CD4-positive, CD25-positive, alpha-beta regulatory T cell (primary cell): ENCODE measurements around the gene PLD4. TPM values are rescaled to one million over a fixed set of nuclear protein-coding genes. Genes with fewer than 3 reads are reported as not detected.
A peak's percentile ranks its signal among the peaks of the same experiment; 100 is the strongest.

Experiments used
- ATAC-seq, 2 donors: fragments of 150-1000 bp; cut with Tn5 transposase; one replicate each; pipeline ENCODE4 v1.10.0; 2021; ENCODE audit warnings: low read depth in 2 of 2, moderate number of reproducible peaks in 2 of 2, moderate library complexity in 1 of 2
- DNase-seq, 3 donors: peaks; one replicate each; pipeline versions ENCODE4 v3.0.0 to v3.0.0-alpha.2; 2012 to 2022; ENCODE audit warnings: mixed read lengths in 1 of 3
- H3K27ac ChIP-seq: one replicate; pipeline ENCODE4 v1.7.0; 2013; ENCODE audit warnings: mild to moderate bottlenecking, low read length; ENCODE audit not compliant: insufficient read depth, poor library complexity, severe bottlenecking
- H3K27me3 ChIP-seq: one replicate; pipeline ENCODE4 v1.7.0; 2013; ENCODE audit warnings: low read length; ENCODE audit not compliant: control insufficient read depth, insufficient read depth
- H3K36me3 ChIP-seq: one replicate; pipeline ENCODE4 v1.7.0; 2013; ENCODE audit warnings: mild to moderate bottlenecking, low read length, moderate library complexity; ENCODE audit not compliant: control insufficient read depth, insufficient read depth
- H3K4me1 ChIP-seq: 2 replicates; pipeline ENCODE4 v1.7.0; 2013; ENCODE audit warnings: mild to moderate bottlenecking, low read length; ENCODE audit not compliant: insufficient read depth, control insufficient read depth, poor library complexity, severe bottlenecking
- H3K4me3 ChIP-seq: one replicate; pipeline ENCODE4 v1.7.0; 2013; ENCODE audit warnings: low read depth, mild to moderate bottlenecking, low read length, moderate library complexity
- H3K9me3 ChIP-seq, 2 experiments: 1 replicate in 1 of 2; 2 replicates in 1 of 2; pipeline ENCODE4 v1.7.0; 2013; ENCODE audit warnings: low read length in 2 of 2, mild to moderate bottlenecking in 1 of 2, moderate library complexity in 1 of 2; ENCODE audit not compliant: control insufficient read depth in 2 of 2
- H3K27ac Mint-ChIP-seq, 3 donors: one replicate each; pipeline ENCODE4 v1.8.0; 2020 to 2022; ENCODE audit warnings: mild to moderate bottlenecking in 3 of 3, mixed read lengths in 3 of 3, moderate library complexity in 2 of 3
- H3K27me3 Mint-ChIP-seq: one replicate; pipeline ENCODE4 v1.8.0; 2022; ENCODE audit warnings: mild to moderate bottlenecking, mixed read lengths
- H3K36me3 Mint-ChIP-seq: one replicate; pipeline ENCODE4 v1.8.0; 2020; ENCODE audit warnings: mixed read lengths
- H3K4me1 Mint-ChIP-seq, 4 donors: one replicate each; pipeline ENCODE4 v1.8.0; 2020 to 2022; ENCODE audit warnings: mixed read lengths in 4 of 4, mild to moderate bottlenecking in 1 of 4
- H3K4me3 Mint-ChIP-seq, 4 donors: one replicate each; pipeline ENCODE4 v1.8.0; 2020 to 2022; ENCODE audit warnings: mild to moderate bottlenecking in 4 of 4, mixed read lengths in 4 of 4, moderate library complexity in 3 of 4
- H3K9me3 Mint-ChIP-seq, 7 donors: one replicate each; pipeline ENCODE4 v1.8.0; 2020 to 2022; ENCODE audit warnings: mixed read lengths in 7 of 7, mild to moderate bottlenecking in 3 of 7, moderate library complexity in 2 of 7
- polyA plus RNA-seq, 4 donors: library from polyadenylated mRNA; unstranded; fragments of 300-500 nt; fragmentation: Illumina TruSeq; gene quantifications; one replicate each; pipeline ENCODE4 v1.2.3, GENCODE V29; 2021
- total RNA-seq: library from RNA; stranded (reverse); gene quantifications from one replicate; pipeline ENCODE4 v1.2.3, GENCODE V29; 2022

Gene PLD4
- total and polyA plus RNA-seq, 5 donors from 2014 or later: 0.34 to 0.69 TPM; not detected in 3

DNA sequence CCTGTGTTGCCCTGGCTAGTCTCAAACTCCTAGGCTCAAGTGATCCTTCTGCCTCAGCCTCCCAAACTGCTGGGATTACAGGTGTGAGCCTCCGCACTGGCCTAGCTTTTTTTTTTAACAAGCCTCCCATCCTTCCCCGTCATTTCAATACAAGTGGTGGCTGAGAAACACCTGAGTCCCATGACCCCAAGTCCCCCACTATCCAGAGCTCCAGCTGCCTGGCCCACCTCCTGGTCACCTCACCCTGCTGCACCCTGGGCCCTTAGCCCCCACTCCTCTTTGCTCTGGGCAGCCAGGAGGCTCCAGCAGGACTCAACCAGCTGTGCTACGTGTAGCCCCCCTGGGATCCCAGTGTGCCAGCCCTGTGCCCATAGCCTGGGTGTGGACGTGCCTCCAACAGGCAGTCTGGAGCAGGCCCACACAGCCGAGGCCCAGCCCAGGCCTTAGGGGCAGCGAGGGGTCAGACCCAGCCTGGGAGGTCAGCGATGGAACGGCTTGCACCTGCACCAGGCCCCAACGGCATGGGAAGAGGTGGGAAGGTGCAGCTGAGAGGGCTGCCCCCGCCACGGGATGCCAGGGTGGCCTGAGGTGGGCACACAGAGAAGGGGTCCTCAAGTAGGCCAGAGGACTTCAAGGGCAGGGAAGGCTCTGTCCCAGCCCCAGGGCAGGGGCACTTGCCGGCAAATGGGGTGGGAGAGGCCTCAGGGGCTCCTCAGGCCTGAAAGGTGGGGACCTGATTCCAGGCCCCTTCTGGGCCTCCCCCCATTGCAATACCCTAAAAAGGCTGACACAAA, 47.0 kb downstream of the PLD4 start:
- no peaks in the 10 kb centered on the region for H3K27me3 ChIP-seq
- H3K9me3 Mint-ChIP-seq: peaks cover 0 to 2% (median 0%) of the 10 kb centered on the region in 7 donors
- DNase-seq: no peak

DNA sequence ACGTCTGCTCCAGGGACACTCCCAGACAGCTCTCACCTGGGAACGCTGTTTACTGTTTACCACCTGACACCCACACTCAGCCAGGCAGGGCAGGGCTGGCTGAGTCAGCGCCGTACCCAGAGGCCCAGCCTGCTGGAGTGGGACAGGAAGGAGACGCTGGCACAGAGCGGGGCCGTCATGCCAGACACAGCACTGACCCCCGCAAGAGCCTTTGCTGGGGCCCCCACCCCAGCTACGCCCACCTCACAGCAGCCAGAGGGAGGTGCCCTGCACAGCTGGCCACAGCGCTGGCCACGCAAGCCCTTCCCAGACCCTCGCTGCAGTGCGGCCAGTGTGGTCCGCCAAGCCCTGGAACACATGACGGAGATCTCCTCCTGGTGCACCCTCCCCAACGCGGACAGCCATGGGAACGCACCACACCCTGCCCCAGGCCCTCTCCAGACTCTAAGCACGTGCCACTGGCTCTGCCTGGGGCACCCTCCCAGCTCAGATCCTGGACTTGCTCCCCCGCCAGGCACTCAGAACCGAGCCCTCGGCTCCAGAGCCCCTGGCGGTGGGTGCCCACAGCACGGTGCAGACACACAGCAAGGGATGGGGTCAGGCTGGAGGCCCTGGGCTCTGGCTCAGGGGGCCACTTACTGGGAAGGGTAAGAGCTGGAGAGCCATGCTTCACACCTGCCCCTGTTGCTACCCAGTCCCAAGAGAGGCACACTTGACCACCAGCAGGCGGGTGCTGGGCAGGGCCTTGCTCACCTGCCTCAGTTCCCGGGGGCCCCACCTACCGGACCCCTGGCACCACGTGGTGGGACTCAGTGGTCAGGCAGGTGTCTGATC, 47.8 kb downstream of the PLD4 start:
- ATAC-seq (no peak), DNase-seq (no peak)
- Mint-ChIP-seq H3K4me1 (peaks cover 0 to 9% (median 4%) of the 10 kb centered on the region in 4 donors), H3K27me3 (peaks cover 24% of the 10 kb centered on the region), H3K4me3 (no peak overlapping the region), H3K9me3 (peaks cover 0 to 2% (median 0%) of the 10 kb centered on the region in 7 donors), H3K27ac (peak overlapping the region in 1 of 3 donors; percentile 9), H3K36me3 (no peaks in the 10 kb centered on the region)
- Histone ChIP-seq H3K27ac (no peak overlapping the region), H3K27me3 (no peaks in the 10 kb centered on the region), H3K9me3 (no peaks in the 10 kb centered on the region), H3K36me3 (no peaks in the 10 kb centered on the region), H3K4me3 (no peak overlapping the region), H3K4me1 (peaks cover 7% of the 10 kb centered on the region)

More for the DNA sequence above, 47.0 kb downstream of the PLD4 start:
- H3K4me1 ChIP-seq: peaks cover 6% of the 10 kb centered on the region
- Mint-ChIP-seq H3K4me3 (no peak overlapping the region), H3K27ac (peak overlapping the region in 1 of 3 donors; percentile 9), H3K27me3 (peaks cover 18% of the 10 kb centered on the region), H3K4me1 (peaks cover 0 to 6% (median 4%) of the 10 kb centered on the region in 4 donors), H3K36me3 (no peaks in the 10 kb centered on the region)
- H3K9me3 ChIP-seq: no peaks in the 10 kb centered on the region
- H3K36me3 ChIP-seq: no peaks in the 10 kb centered on the region
- H3K4me3 ChIP-seq: no peak overlapping the region
- no peak overlapping the region for H3K27ac ChIP-seq
- no peak for ATAC-seq

GRCh38 chr14:104973135-104973384, 48.4 kb downstream of the PLD4 start:
- no peaks in the 10 kb centered on the region for H3K27me3 ChIP-seq
- H3K9me3 Mint-ChIP-seq: peaks cover 0 to 2% (median 0%) of the 10 kb centered on the region in 7 donors
- DNase-seq: no peak
- H3K4me3 Mint-ChIP-seq: no peak overlapping the region
- H3K4me3 ChIP-seq: no peak overlapping the region
- H3K27ac Mint-ChIP-seq: no peak overlapping the region
- H3K9me3 ChIP-seq: no peaks in the 10 kb centered on the region
- ATAC-seq: no peak
- no peaks in the 10 kb centered on the region for H3K36me3 Mint-ChIP-seq
- H3K27ac ChIP-seq: no peak overlapping the region
- H3K36me3 ChIP-seq: no peaks in the 10 kb centered on the region
- peaks cover 0 to 12% (median 4%) of the 10 kb centered on the region in 4 donors for H3K4me1 Mint-ChIP-seq
- peaks cover 11% of the 10 kb centered on the region for H3K4me1 ChIP-seq
- peaks cover 24% of the 10 kb centered on the region for H3K27me3 Mint-ChIP-seq

GRCh38 chr14:104973385-104974145, 48.9 kb downstream of the PLD4 start:
- Histone ChIP-seq H3K4me1 (peaks cover 14% of the 10 kb centered on the region), H3K27me3 (no peaks in the 10 kb centered on the region), H3K27ac (no peak overlapping the region), H3K36me3 (no peaks in the 10 kb centered on the region), H3K9me3 (no peaks in the 10 kb centered on the region), H3K4me3 (no peak overlapping the region)
- DNase-seq (no peak), ATAC-seq (no peak)
- Mint-ChIP-seq H3K36me3 (no peaks in the 10 kb centered on the region), H3K27me3 (peaks cover 24% of the 10 kb centered on the region), H3K4me1 (peaks cover 0 to 12% (median 4%) of the 10 kb centered on the region in 4 donors), H3K27ac (no peak overlapping the region), H3K4me3 (no peak overlapping the region), H3K9me3 (peaks cover 0 to 2% (median 0%) of the 10 kb centered on the region in 7 donors)

GRCh38 chr14:104974146-104974541, 49.5 kb downstream of the PLD4 start:
- Mint-ChIP-seq H3K36me3 (no peaks in the 10 kb centered on the region), H3K27ac (peak overlapping the region in 1 of 3 donors; percentile 38), H3K27me3 (peaks cover 24% of the 10 kb centered on the region), H3K4me1 (peaks cover 0 to 12% (median 7%) of the 10 kb centered on the region in 4 donors), H3K4me3 (no peak overlapping the region), H3K9me3 (peaks cover 0 to 2% (median 0%) of the 10 kb centered on the region in 7 donors)
- Histone ChIP-seq H3K4me3 (no peak overlapping the region), H3K4me1 (peaks cover 15% of the 10 kb centered on the region), H3K27me3 (no peaks in the 10 kb centered on the region), H3K36me3 (no peaks in the 10 kb centered on the region), H3K9me3 (no peaks in the 10 kb centered on the region), H3K27ac (no peak overlapping the region)
- no peak for ATAC-seq
- DNase-seq: no peak

DNA sequence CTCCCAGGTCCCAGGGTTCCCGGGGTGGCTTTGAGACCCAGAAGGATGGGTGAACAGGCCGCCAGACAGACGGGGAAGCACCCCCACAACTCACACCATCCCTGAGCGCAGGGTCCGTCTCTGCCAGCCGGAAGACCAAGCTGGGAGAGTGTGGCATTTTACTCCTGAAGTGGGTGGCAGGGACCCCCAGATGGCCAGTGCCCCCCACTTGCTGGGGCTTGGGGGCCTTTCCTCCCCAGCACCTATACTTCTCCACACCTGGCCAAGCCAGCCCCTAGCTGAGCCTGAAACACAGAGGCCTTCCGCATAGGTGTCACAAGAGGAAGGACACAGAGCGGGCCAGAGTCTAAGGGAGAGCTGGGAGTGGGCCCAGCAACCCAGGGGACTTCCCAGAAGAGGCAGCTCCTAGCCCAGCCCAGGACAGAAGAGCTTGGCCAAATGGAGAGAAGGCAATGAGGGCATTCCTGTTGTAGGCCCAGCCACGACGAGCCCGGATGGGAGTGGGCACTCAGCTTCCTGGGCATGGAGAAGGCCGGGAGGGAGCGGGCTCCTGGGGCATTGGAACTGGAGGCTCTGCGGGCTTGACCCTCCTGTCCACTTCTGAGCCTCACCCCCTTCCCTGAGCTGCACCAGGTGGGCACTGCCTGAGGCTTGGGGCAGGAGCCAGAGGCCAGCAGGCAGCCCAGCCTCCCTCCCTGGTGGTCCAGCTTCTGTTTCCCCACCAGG, 50.1 kb downstream of the PLD4 start:
- Mint-ChIP-seq H3K27me3 (peaks cover 28% of the 10 kb centered on the region), H3K4me3 (peak overlapping the region in 1 of 4 donors; percentile 68), H3K4me1 (peaks cover 0 to 12% (median 7%) of the 10 kb centered on the region in 4 donors), H3K27ac (no peak overlapping the region), H3K36me3 (no peaks in the 10 kb centered on the region), H3K9me3 (peaks cover 0 to 4% (median 0%) of the 10 kb centered on the region in 7 donors)
- peaks cover 15% of the 10 kb centered on the region for H3K4me1 ChIP-seq
- H3K27ac ChIP-seq: no peak overlapping the region
- no peaks in the 10 kb centered on the region for H3K36me3 ChIP-seq
- H3K4me3 ChIP-seq: no peak overlapping the region
- DNase-seq: no peak
- H3K9me3 ChIP-seq: no peaks in the 10 kb centered on the region
- ATAC-seq: no peak
- H3K27me3 ChIP-seq: no peaks in the 10 kb centered on the region
